Stimulated activated CD4-positive, alpha-beta T cell treated with anti-CD3 and anti-CD28 coated beads, TNF-alpha, amount 100 ng/mL, for 4 hours (primary cell): ENCODE results near the gene DCUN1D3.
"Not testable (repeated sequence)": the region's sequence is repeated elsewhere in the genome, so short reads cannot be mapped to it uniquely, and the experiment has no call there.

Source experiments
- DNase-seq, 3 experiments: peaks; one replicate each; pipeline ENCODE4 v3.0.0-alpha.2; 2020; ENCODE audit warnings: low read depth in 3 of 3

The DCUN1D3 gene

DNA sequence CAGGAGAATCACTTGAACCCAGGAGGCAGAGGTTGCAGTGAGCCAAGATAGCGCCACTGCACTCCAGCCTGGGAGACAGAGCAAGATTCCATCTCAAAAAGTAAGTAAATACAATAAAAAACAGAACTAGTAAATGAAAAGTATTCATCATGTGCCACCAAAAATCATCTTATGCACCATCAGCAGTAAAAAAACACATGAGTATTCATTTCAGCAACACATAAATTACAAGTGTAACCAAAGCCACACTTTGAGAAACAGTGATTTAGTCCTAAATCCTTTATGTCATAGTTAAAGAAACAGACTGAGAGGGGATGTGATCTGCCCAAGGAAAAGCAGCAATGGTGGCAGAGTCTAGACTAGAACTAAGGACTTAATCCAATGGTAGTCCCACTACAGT is 13.0 kb downstream of the DCUN1D3 start:
- no peak for DNase-seq

DNA sequence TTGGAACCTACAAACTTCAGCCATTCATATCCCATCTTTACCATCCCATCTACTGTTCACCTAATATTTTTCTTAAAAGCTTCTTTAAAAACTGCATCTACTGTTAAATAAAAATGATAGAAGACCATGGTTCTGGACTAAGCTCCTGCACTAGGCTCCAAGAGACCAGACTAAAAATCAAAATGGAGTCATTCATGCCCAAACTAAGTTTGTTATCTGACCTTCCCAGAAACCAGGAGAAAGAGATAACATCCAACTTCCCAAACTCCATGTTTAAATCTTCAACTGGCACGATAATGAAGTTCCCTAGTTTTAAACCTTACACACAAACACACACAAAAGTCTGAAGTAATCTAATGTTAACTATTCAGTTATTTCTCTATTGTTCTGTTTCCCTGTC is 13.8 kb downstream of the DCUN1D3 start:
- DNase-seq: no peak

DNA sequence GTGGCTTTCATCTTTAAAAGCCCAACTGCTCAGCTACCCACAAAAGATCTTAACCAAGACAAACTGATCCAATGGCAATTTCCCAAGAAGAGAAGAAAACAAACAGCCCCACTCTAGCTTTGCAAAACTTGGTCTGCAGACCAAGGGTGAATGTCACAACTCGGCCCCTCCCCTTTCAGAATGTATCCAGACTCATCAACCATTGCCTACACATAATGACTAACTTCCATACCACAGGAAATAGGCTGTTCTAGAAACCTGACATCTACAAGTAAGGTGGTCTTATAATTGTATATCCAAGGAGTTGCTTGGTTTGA is 16.0 kb downstream of the DCUN1D3 start:
- no peak for DNase-seq

DNA sequence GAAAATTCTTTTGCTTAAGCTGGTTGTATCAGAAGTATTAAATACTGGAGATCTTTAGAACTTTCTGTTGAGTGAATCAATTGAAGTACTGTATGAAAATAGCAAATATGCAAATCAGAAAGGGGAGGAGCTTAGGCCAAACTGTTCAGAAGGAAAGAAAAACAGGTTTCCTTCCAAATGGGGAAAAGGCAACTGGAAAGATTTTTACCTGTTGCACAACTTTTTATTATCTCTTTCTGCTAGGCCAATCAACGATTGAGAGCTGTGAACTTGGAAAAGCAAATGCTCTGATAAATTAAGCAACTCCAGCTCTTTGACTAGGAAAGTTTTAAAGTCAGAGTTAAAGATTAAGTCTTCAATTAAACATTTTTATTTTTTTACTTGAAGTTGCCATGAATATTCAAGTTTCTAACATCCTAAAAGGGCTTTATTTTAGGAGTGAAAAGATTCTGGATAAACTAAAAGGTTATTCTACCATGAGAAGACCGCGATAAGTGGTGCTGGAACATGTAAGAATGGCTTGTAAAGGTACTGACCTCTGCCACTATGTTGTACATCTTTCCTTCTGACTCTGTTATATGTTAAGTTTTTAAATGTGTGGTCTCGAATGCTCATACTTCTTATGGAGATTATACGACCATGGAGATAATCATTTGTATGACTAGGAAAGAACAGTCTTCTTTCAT is 16.5 kb downstream of the DCUN1D3 start:
- no peak for DNase-seq

DNA sequence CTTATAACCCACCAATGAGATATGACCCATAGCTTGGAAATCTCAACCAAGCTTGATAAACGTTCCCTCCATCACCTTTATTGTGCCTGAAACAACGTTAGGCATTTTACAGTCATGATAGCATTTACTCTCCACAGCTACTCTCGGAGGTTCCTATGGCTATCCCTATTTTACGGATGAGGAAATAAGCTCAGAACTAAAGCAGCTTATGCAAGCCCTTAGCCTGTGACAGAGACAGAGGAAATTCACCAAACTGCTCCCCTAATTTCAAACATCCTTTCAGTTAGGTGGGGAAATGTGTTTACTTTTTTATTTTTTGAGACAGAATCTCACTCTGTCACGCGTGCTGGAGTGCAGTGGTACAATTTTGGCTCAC is 18.7 kb downstream of the DCUN1D3 start:
- DNase-seq: no peak

DNA sequence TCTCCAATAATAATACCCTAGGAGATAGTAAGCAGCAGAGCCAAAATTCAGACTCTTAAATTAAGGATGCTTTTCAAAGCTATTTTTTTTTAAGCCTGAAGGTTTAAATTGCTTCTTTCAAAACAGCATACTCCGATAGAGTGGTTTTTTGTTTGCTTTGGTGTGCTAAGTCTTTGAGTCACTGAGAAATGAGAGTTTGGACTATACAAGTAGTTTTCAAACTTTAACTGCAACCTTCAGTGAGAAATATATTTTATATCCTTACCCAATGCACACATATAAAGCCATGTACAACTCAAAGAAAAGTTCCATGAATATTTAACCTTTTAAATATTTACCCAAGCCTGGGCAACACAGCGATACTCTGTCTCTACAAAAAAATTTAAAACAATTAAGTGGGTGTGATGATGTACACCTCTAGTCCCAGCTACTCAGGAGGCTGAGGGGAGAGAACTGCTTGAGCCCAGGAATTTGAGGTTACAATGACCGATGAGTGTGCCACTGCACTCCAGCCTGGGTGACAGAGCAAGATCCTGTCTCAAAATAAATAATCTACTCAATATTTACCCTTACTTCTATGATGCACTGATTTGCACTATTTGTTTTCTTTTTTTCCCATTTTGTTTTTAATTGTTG is 19.2 kb downstream of the DCUN1D3 start:
- DNase-seq: no peak

DNA sequence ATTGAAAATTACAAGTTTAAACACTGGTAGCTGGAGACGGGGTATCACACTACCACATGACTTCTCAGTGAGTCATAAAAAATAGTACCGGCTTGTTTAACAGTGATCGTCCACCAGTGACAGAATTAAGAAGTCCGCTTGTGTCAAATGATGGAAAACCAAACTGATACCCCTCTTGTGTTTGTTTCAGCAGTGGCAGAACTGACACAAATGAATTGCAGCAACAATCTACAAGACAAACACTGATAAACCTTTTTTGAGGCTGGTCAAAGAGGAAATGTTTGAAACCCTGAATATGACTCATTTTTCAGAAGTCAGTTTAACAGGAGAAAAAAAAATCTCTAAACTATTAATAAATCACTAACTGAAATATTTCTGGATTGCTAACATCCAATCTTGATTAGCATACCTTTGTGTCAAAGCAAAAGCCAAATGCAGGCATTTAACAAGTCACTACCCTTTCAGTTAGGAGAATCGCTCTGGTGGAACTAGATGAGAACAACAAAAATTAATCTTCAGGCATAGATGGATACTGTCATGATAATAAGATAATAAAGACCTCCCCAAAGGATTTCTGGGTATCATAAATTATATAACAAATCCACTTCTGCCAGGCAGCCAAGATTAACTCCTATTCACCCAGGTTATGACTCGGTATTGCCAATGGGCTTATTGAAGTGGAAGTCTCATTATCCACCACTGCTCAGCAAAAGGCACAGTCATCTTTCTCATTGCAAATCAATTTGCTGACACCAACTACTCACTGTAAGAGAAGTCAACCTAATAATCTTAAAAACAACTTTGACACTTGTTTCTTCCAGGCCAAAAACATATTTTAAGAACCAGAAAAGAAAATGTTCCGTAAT is 20.8 kb downstream of the DCUN1D3 start:
- DNase-seq: no peak

DNA sequence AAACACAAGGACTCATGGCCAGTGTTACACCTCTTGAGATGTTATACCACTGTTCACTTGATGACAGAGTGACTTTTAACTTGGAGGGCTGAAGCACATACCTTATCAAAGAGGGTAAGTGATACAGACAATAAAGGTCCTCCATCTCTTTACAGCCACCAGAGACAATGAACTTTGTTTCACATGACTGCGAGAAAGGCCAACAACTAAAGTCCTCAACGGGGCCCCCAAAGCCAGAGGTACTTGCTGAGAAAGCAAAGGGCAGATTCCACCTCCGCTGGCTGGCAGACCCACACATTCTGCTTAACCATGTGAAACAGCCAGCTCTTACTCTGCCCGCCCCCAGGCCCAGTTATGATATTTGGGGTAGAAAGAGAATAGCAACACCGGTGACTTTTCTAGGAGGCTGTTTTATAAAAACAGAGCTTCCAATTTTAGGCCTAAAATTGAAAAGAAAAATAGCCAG is 21.4 kb downstream of the DCUN1D3 start:
- no peak for DNase-seq

DNA sequence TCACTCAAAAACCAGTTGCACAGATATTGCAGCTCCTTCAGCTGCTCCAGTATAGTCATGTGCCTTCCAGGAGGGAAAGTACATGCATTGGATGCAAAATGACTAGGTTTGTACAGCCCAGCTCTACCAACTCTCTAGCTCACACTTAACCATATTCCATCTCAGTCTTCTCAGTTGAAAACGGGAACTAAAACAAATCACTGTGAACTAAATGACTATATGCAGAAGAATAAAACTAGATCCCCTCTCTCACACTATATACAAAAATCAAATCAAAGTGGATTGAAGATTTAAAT is 24.9 kb downstream of the DCUN1D3 start:
- no peak for DNase-seq

DNA sequence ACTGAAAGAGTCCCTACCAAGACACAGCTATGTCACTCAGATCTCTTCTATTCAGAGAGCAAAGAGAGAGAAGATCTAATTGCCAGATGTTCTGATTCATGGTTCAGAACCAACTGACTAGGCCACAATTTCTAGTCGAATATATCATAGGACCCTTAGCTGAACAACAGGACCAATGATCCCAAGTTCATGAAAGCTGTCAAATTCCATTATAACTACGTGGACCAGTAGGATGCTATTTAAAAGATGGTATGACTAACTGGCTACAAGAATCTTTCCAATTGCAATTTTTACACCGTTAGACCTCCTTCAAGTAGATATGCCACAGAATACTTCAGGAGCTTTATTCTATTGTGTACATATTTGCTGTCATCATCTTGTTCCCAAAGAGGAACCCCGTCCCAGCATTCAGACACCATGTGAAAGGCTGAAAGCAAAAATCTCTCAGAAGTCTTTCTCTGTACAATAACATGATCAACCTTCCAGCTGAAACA is 26.0 kb downstream of the DCUN1D3 start:
- DNase-seq: no peak

DNA sequence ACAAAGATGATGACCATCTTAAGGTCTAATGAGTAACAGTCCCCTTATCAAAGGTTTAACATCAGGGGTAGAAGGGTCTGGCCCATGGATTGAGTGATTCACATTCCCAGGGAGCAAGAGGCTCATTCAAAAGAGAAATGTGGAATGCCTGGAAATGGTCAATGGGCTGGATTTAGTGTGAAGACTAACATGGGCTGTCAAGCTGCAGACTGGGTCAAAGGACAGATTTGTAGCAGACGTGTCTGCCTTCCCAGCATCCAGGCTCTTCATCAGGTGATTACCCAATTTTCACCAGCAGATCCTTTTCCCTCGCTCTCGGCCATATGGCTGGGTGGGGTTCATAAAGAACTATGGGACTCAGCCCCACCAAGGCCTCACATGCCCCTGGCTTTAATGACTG is 26.8 kb downstream of the DCUN1D3 start:
- no peak for DNase-seq

DNA sequence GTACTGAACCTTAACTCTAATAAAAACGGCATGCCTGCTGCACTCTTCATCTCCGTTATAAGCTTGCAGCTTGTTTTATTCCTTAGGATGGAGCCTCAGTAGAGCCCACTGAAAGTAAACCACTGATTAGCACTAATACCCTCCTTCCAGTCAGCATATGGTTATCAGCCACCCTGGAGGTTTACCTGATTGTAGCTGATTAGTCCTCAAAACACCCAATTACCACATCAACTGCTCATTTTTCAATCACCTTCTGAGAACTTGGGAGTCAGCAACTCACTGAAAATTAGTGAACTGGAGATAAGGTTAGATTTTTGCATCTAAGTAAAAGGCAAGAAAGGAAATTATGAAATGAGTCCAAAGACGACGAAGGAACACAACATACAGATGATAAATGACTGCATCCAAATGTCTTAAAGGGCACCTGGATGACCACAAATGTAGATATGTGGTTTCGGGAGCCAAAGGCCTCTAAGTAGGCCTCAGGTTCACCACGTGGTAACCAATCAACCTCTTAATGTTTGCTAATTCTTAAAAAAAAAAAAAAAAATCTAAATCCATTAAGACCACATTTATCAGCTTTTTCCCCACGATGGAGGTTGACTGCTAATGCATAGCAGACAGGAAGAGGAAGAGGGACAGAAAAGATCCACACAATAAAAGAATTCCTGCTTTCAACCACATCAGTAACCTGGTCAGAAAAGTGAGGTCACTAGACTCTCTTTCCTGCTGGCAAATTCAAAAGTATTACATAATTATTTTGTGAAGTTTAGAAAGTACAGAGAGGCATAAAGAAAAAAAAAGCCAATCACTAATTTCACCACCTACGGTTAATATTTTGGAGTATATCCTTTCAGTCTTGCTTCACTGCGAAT is 28.0 kb downstream of the DCUN1D3 start:
- no peak for DNase-seq

DNA sequence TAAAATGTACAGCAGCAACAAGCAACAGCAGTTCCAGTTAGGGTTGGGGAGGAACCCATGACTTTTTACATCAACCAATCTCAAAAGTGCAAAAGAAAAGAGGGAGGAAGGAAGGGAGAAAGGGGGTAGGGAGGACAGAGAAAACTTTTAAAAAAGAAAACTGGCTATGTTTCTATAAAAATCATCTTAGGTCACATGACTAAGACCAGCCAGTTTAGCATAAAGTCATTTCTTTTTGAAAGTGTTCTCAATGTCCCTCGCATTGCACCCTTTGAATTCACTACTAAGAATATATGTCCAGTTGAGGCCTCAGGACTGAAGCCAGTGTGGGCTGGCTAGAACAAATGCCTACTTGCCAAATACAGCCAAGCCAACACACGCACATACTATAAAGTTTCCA is 28.9 kb downstream of the DCUN1D3 start:
- DNase-seq: no peak

DNA sequence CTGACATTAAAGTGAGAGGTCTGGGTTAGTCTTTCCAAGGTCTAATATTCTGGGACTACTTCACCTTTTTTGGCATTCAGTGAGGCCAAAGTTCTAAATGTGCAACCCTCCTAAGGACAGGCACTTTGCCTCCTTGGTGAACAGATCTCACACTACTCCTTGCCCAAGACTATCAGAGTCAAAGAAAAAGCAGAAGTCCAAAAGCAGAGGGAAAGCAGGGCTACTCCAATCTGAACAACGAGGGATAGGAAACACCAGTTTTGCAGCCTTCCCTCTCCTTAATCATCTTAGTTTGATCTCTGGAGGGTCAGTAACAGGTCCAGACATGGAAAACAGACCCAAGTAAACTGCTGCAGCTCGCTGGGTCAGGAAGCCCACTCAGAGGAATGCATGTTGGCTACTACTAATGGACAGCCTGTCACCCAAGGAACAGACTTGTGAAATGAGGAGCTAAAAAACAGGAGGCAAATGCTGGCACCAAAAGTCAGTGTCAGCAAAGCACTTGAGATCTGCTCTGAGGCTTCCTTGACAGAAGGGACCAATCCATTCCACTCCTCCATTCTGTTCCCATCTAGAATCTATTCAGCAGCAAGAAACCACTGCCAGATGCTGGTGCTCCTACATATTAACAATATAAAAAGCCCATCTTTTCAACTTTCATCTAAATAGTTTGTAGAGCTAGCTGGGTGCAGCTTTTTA is 29.9 kb downstream of the DCUN1D3 start:
- DNase-seq: no peak

DNA sequence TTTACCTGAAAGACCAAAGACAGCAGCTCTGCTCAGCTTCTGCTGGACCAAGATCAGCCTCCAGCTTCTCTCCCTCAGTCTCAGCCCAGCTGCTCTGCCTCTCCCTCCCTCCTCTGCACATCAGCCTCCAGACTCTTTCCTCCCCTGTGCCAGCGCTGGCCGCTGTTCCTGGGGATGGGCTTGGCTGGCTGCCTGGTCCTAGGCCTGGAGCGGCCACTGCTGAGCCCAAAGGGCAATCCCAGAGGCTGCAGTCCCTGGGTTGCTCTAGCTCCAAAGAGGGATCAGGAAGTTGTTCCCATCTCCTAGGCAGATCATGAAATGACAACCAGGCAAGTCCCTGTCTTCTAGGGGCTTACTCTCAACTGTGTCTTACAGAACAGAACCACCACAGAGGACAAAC is 31.3 kb downstream of the DCUN1D3 start:
- DNase-seq: no peak

DNA sequence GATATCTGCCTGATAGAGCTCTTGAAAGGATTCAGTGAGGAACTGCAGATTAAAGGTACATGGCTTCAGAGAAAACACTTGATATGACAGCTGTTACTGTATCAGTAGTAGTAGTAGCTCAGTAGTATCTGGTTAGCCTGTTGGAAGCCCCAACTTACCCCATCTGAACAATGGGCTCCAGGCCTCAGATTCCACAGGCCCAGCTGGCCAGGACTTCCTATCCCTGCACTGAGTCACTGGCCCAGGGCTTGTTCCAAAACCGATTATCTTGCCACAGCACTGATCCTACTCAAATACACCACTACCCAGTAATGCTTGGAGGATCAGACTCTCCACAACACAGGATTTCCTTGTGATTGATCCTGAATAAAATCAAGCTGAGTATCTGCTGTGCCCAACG is 32.6 kb downstream of the DCUN1D3 start:
- no peak for DNase-seq

DNA sequence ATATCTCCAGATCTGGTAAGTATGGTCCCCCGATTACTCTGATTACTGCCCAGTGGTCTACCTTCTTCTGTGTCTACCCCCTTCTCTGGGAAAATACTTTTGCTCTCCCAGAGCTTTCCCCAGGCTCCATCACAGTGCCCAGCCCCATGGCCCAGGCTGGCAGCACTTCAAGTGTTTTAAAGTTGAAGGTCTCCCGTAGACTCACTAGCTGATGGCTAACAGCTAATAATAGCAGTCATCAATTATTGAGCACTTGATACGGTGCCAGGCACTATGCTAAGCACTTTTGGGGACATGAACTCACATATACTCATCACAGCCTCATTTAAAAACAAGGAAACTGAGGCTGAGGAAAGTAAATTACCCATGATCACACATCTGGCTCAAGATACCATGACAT is 33.4 kb downstream of the DCUN1D3 start:
- no peak for DNase-seq

DNA sequence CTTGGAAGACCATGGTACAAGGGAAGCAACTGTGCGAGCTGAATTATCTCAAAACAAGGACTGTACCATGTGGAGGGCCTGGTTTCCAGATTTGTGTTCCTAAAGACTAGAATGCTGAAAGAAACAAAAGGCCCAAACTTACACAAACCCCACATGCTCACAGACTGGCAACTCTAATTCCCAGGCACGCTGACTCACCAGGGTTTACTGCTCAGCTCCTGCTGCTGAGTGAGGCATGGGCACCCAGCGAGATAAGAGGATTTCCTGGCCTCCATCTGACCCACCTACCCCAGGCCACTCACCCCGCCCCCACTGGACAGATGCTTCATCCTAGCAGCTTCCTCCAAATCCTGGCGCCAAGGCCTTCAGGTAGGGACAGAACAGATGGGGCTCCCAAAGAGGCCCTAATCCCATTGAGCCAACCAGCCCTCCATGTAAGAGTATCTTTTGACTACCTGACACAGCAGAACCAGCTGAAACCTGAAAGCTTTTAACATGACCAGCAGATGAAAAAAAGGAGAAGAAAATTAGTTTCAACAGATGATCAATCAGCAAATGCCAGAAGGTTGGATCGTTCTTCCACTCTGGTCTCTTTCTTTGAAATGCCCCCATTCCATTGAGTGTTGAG is 33.9 kb downstream of the DCUN1D3 start:
- no peak for DNase-seq

DNA sequence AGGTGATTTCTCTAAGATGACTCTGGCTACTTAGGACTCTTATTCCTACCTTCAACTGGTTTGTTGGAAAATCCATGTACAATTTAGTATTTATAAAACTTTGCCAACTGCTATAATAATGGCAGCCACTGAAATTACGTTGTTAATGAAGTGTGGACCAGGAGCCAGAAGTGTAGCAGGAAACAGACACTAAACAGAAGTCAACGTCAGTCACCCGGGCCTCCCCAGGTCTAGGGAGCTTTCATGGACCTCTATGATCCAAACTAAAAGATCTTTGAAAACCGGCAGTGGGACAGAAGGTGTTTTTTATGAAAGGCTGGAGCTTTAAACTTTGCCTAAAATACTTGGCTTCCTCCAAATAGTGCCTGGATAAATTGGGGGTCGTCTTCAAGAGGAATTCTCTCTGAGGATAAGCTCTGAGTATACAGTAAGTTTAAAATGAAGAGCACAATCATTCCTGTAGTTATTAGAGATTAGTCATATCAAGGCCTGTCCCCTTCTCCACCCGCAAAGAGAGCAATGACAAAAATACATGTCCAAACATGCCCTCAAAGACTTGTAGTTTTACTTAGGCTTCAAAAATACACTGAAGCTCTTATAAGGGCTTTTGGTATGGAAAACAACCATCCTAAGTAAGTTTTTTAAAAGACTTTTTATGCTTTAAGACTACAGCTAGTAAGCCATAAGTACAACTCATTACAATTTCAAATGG is 34.6 kb downstream of the DCUN1D3 start:
- no peak for DNase-seq

DNA sequence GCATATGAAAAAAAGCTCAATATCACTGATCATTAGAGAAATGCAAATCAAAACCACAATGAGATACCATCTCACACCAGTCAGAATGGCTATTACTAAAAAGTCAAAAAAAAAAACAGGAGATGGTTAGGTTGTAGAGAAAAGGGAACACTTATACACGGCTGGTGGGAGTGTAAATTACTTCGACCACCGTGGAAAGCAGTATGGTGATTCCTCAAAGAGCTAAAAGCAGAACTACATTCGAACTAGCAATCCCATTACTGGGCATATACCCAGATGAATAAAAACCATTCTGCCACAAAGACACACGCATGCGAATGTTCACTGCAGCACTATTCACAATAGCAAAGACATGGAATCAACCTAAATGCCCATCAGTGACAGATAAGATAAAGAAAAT is 35.8 kb downstream of the DCUN1D3 start:
- DNase-seq: not testable (repeated sequence)
